Activated CD8-positive, alpha-beta T cell treated with anti-CD3 and anti-CD28 coated beads for 36 hours (primary cell): Measurements from ENCODE around the gene SERPINF2. TPM values are rescaled to one million over a fixed set of nuclear protein-coding genes. Genes with fewer than 3 reads are reported as not detected.
"Not testable (repeated sequence)": the region's sequence is repeated elsewhere in the genome, so short reads cannot be mapped to it uniquely, and the experiment has no call there.

Experiments
- ATAC-seq: fragments of 200-7000 bp; cut with Tn5 transposase; one replicate; pipeline ENCODE4 v1.10.0; 2021; ENCODE audit warnings: mild to moderate bottlenecking, moderate library complexity
- CTCF ChIA-PET: fragments of 350-600 bp; sonication (Branson Sonifier 250); formaldehyde crosslinking; loops from one replicate; lab custom pipeline; 2021; ENCODE audit warnings: antibody characterized with exemption; lab: Charles Lee
- POLR2A ChIA-PET: fragments of 350-600 bp; sonication (Branson Sonifier 250); formaldehyde crosslinking; loops from one replicate; lab custom pipeline; 2021; ENCODE audit warnings: antibody characterized with exemption; lab: Charles Lee
- DNase-seq: peaks from one replicate; pipeline ENCODE4 v3.0.0-alpha.2; 2020
- H3K27ac Mint-ChIP-seq: one replicate; pipeline ENCODE4 v1.8.0; 2021; ENCODE audit warnings: mild to moderate bottlenecking, mixed read lengths
- H3K27me3 Mint-ChIP-seq: one replicate; pipeline ENCODE4 v1.8.0; 2021; ENCODE audit warnings: mixed read lengths
- H3K36me3 Mint-ChIP-seq: one replicate; pipeline ENCODE4 v1.8.0; 2021; ENCODE audit warnings: low read depth, mixed read lengths
- H3K4me1 Mint-ChIP-seq: one replicate; pipeline ENCODE4 v1.8.0; 2021; ENCODE audit warnings: low read depth, mixed read lengths
- H3K4me3 Mint-ChIP-seq: one replicate; pipeline ENCODE4 v1.8.0; 2021; ENCODE audit warnings: mild to moderate bottlenecking, moderate library complexity, mixed read lengths
- H3K9me3 Mint-ChIP-seq: one replicate; pipeline ENCODE4 v1.8.0; 2021; ENCODE audit warnings: mixed read lengths
- intact Hi-C: fragments of 100-400 bp; cut with micrococcal nuclease; formaldehyde crosslinking; loops from one replicate; pipeline ENCODE4 v1.10.0; 2022
- total RNA-seq, 2 experiments: library from RNA; stranded (reverse); gene quantifications; one replicate each; pipeline ENCODE4 v1.2.3, GENCODE V29; 2021
- TF ChIP-seq, protein P1 (sequence below): fragments of 200-600 bp; IDR thresholded peaks from one replicate; pipeline ENCODE4 v1.8.0; 2022; ENCODE audit warnings: antibody characterized with exemption, mild to moderate bottlenecking

SERPINF2 gene
- total RNA-seq, 2 experiments from 2014 or later, result 0.11 to 0.18 TPM

DNA sequence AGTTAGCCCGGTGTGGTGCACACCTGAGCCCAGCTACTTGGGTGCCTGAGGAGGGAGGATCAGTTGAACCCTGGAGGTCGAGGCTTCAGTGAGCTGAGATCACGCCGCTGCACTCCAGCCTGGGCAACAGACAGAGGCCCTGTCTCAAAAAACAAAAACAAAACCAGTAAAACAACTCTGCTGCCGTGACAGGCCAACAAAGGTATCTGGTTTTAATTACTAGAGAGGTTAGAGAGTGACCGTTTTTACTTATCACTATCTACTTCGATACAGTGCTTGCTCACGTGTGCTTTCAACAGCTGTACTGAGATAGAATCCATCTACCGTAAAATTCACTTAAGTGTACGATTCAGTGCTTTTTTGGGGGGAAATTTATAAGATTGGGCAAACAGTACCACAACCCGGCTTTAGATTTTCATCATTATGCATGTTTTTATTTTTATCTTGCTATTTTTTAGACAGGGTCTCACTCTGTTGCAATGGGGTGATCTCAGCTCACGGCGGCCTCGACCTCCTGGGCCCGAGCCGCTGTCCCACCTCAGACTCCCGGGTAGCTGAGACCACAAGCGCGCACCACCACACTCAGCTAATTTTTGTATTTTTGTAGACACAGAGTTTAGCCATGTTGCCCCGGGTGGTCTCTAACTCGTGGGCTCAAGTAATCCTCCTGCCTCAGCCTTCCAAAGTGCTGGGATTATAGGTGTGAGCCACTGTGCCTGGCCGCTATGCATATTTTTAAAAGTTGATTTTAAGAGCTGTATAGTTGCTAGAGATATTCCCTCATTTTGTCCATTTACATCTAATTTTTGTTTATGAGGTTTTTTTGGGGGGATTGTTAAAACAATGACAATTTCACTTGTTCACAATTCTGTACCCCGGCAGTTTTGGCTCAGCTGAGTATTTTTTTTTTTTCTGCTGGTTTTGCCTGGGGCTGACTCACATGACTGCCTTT is 50.1 kb downstream of the SERPINF2 start:
- no peak overlapping the region for H3K4me3 Mint-ChIP-seq
- peaks cover 12% of the 10 kb centered on the region for H3K36me3 Mint-ChIP-seq
- H3K9me3 Mint-ChIP-seq, result no peaks in the 10 kb centered on the region
- peaks cover 10% of the 10 kb centered on the region for H3K4me1 Mint-ChIP-seq
- H3K27me3 Mint-ChIP-seq, result no peaks in the 10 kb centered on the region
- TF ChIP-seq, protein P1, sequence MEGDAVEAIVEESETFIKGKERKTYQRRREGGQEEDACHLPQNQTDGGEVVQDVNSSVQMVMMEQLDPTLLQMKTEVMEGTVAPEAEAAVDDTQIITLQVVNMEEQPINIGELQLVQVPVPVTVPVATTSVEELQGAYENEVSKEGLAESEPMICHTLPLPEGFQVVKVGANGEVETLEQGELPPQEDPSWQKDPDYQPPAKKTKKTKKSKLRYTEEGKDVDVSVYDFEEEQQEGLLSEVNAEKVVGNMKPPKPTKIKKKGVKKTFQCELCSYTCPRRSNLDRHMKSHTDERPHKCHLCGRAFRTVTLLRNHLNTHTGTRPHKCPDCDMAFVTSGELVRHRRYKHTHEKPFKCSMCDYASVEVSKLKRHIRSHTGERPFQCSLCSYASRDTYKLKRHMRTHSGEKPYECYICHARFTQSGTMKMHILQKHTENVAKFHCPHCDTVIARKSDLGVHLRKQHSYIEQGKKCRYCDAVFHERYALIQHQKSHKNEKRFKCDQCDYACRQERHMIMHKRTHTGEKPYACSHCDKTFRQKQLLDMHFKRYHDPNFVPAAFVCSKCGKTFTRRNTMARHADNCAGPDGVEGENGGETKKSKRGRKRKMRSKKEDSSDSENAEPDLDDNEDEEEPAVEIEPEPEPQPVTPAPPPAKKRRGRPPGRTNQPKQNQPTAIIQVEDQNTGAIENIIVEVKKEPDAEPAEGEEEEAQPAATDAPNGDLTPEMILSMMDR, result no peak
- DNase-seq (no peak), ATAC-seq (no peak)
- CTCF ChIA-PET, result interaction anchor here (0.7 to 1.0 kb wide), 2 partner anchors 12 to 71 kb away, joined by 3 to 4 read pairs; no protein-coding TSS in a partner anchor
- H3K27ac Mint-ChIP-seq, result no peak overlapping the region
- intact Hi-C loops, result no loop called here
- POLR2A ChIA-PET, result interaction anchor here (0.5 to 0.6 kb wide), 2 partner anchors 68 to 518 kb away, joined by 3 to 4 read pairs; partner anchors contain the start of gene WDR81

GRCh38 chr17:1793447-1793806 is 50.8 kb downstream of the SERPINF2 start:
- CTCF ChIA-PET, result interaction anchor here (0.7 to 1.0 kb wide), 2 partner anchors 11 to 72 kb away, joined by 3 to 4 read pairs; no protein-coding TSS in a partner anchor

DNA sequence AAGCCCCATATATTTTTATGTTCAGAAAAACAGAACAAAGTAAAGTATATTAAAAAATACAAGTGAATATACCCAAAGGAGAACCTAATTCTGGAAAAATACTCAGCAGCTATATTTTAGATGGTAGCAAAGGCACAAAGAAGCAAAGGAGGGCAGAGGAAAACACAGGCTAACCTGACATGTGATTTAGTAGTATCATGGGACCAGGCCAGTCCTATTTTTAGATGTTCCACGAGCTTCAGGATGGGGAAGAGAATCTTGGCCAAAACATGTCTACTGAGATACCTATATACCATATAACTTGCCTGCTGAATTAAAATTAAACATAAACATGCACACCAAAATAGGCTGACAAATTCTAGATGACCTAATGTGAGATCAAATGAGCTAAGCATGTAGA is 54.1 kb downstream of the SERPINF2 start:
- TF ChIP-seq, protein P1, result no peak
- ATAC-seq (no peak), DNase-seq (no peak)
- peak overlapping the region; percentile 10 for H3K27ac Mint-ChIP-seq
- H3K36me3 Mint-ChIP-seq, result peaks cover 23% of the 10 kb centered on the region
- no peaks in the 10 kb centered on the region for H3K9me3 Mint-ChIP-seq
- H3K4me1 Mint-ChIP-seq, result peaks cover 10% of the 10 kb centered on the region
- ChIA-PET POLR2A (interaction anchor here (1.2 kb wide), 1 partner anchor 86 kb away, joined by 5 read pairs; no protein-coding TSS in a partner anchor), CTCF (interaction anchor here (0.8 to 1.0 kb wide), 2 partner anchors 13 to 70 kb away, joined by 3 read pairs; no protein-coding TSS in a partner anchor)
- H3K4me3 Mint-ChIP-seq, result no peak overlapping the region
- no peaks in the 10 kb centered on the region for H3K27me3 Mint-ChIP-seq
- intact Hi-C loops, result no loop called here

More at GRCh38 chr17:1793447-1793806, 50.8 kb downstream of the SERPINF2 start:
- ATAC-seq (no peak), DNase-seq (no peak)
- intact Hi-C loops, result no loop called here
- Mint-ChIP-seq H3K4me3 (no peak overlapping the region), H3K9me3 (no peaks in the 10 kb centered on the region), H3K4me1 (peaks cover 10% of the 10 kb centered on the region), H3K36me3 (peaks cover 12% of the 10 kb centered on the region), H3K27me3 (no peaks in the 10 kb centered on the region), H3K27ac (no peak overlapping the region)
- POLR2A ChIA-PET, result interaction anchor here (0.6 to 0.7 kb wide), 2 partner anchors 144 to 517 kb away, joined by 3 read pairs; partner anchors contain the start of gene RILP
- TF ChIP-seq, protein P1, result no peak

DNA sequence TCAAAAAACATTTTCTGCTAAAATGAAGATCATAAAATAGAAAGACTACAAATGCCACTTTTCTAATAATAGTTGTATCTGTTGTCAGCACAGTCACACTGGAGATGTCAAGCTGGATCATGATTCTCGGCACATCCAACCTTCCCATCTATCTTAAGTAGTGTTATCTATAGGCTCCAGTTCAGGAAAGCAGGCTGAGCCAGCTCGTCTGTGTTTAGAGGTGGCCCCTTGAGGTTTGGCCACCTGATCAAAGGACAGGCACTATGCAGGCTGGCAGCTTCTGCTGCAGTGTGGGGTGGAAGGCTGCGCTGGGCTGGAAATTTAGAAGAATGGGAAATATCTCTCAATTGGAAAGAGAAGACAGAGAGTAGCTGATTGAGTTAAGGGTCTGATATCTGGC is 54.7 kb downstream of the SERPINF2 start:
- DNase-seq (no peak), ATAC-seq (no peak)
- Mint-ChIP-seq H3K36me3 (peaks cover 25% of the 10 kb centered on the region), H3K9me3 (no peaks in the 10 kb centered on the region), H3K27me3 (no peaks in the 10 kb centered on the region), H3K4me1 (peaks cover 10% of the 10 kb centered on the region), H3K4me3 (no peak overlapping the region), H3K27ac (no peak overlapping the region)
- intact Hi-C loops, result no loop called here
- POLR2A ChIA-PET, result interaction anchor here (0.6 to 1.2 kb wide), 2 partner anchors 29 to 86 kb away, joined by 3 to 5 read pairs; no protein-coding TSS in a partner anchor
- TF ChIP-seq, protein P1, result no peak
- CTCF ChIA-PET, result interaction anchor here (0.8 to 1.0 kb wide), 2 partner anchors 13 to 71 kb away, joined by 3 read pairs; no protein-coding TSS in a partner anchor

DNA sequence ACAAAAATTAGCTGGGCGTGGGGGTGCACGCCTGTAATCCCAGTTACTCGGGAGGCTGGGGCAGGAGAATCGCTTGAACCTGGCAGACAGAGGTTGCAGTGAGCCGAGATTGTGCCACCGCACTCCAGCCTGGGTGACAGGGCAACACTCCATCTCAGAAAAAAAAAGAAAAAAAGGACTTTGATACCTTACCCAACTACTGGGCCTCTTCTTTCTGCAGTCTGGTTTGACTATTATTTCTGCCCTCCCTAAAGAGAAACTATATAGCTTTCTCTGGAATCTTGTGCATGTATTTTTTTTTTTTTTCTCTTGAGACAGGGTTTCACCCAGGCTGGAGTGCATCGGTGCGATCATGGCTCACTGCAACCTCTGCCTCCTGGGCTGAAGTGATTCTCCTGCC is 55.2 kb downstream of the SERPINF2 start:
- intact Hi-C loops, H3K4me3 Mint-ChIP-seq, ATAC-seq, DNase-seq, H3K27ac Mint-ChIP-seq, H3K9me3 Mint-ChIP-seq, H3K27me3 Mint-ChIP-seq: not testable (repeated sequence)
- Mint-ChIP-seq H3K4me1 (peaks cover 10% of the 10 kb centered on the region), H3K36me3 (peaks cover 28% of the 10 kb centered on the region)
- ChIA-PET POLR2A (interaction anchor here (0.6 to 1.2 kb wide), 2 partner anchors 29 to 87 kb away, joined by 3 to 5 read pairs; no protein-coding TSS in a partner anchor), CTCF (interaction anchor here (0.8 kb wide), 1 partner anchor 71 kb away, joined by 3 read pairs; no protein-coding TSS in a partner anchor)
